Measurements from ENCODE around the gene HNRNPK.

- TF ChIP-seq, protein P1, sequence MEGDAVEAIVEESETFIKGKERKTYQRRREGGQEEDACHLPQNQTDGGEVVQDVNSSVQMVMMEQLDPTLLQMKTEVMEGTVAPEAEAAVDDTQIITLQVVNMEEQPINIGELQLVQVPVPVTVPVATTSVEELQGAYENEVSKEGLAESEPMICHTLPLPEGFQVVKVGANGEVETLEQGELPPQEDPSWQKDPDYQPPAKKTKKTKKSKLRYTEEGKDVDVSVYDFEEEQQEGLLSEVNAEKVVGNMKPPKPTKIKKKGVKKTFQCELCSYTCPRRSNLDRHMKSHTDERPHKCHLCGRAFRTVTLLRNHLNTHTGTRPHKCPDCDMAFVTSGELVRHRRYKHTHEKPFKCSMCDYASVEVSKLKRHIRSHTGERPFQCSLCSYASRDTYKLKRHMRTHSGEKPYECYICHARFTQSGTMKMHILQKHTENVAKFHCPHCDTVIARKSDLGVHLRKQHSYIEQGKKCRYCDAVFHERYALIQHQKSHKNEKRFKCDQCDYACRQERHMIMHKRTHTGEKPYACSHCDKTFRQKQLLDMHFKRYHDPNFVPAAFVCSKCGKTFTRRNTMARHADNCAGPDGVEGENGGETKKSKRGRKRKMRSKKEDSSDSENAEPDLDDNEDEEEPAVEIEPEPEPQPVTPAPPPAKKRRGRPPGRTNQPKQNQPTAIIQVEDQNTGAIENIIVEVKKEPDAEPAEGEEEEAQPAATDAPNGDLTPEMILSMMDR (IDR thresholded peaks at IDR 0.05; ENCODE audit: insufficient read depth, low read length, poor library complexity, severe bottlenecking): no peak
- no peak for TF ChIP-seq EZH2phosphoT487 (conservative IDR thresholded peaks at IDR 0.05; ENCODE audit: low read length)
Measured at GRCh38 chr9:83978992-83979811, 813 bp downstream of the HNRNPK start.

All from SU-DHL-6 (cell line).